Prostate gland (tissue), 2 donors: ENCODE measurements around the gene SUPV3L1. TPM values are rescaled to one million over a fixed set of nuclear protein-coding genes. Genes with fewer than 3 reads are reported as not detected.
A peak's percentile ranks its signal among the peaks of the same experiment; 100 is the strongest.
"Not testable (repeated sequence)": the region's sequence is repeated elsewhere in the genome, so short reads cannot be mapped to it uniquely, and the experiment has no call there.

Experiments used
- DNase-seq: peaks from one replicate; pipeline ENCODE4 v3.0.0-alpha.2; 2019; ENCODE audit warnings: low spot score
- H3K27ac ChIP-seq, 2 donors: fragments of 200-600 bp; sonication (generic); 2 replicates each; pipeline ENCODE4 v1.5.1; 2017 to 2019
- H3K27me3 ChIP-seq: fragments of 200-600 bp; sonication (generic); replicated peaks from 2 replicates; pipeline ENCODE4 v1.5.1; 2019; ENCODE audit not compliant: insufficient read depth
- H3K36me3 ChIP-seq, 2 donors: fragments of 200-600 bp; sonication (generic); 1 replicate in 1 of 2; 2 replicates in 1 of 2; pipeline versions ENCODE4 v1.5.1 to v1.8.1; 2017 to 2019
- H3K4me1 ChIP-seq: fragments of 200-600 bp; sonication (generic); replicated peaks from 2 replicates; pipeline ENCODE4 v1.5.1; 2019
- H3K4me3 ChIP-seq, 2 donors: fragments of 200-600 bp; sonication (generic); 2 replicates each; pipeline ENCODE4 v1.5.1; 2017 to 2019
- H3K9me3 ChIP-seq: fragments of 200-600 bp; sonication (generic); 2 replicates; pipeline ENCODE4 v1.5.1; 2017
- CTCF ChIP-seq, 4 experiments: fragments of 200-600 bp in 2 of 4; fragments of 450-650 bp in 2 of 4; sonication (generic) in 2 of 4; IDR thresholded peaks; 1 replicate in 3 of 4; 2 replicates in 1 of 4; pipeline ENCODE4 v1.5.1; 2016 to 2019; ENCODE audit warnings: antibody characterized with exemption in 4 of 4, mild to moderate bottlenecking in 2 of 4, moderate library complexity in 2 of 4
- POLR2A ChIP-seq: fragments of 450-650 bp; IDR thresholded peaks from one replicate; pipeline ENCODE4 v1.6.1; 2016; ENCODE audit warnings: antibody characterized with exemption, mild to moderate bottlenecking
- POLR2AphosphoS5 ChIP-seq: sonication (generic); formaldehyde crosslinking; IDR thresholded peaks from one replicate; pipeline ENCODE4 v1.6.1; 2017; ENCODE audit warnings: antibody characterized with exemption
- WGBS: methylation state at CpG from one replicate; pipeline ENCODE4 v1.1.5; 2018; 5-methylcytosine and 5-hydroxymethylcytosine counted together
- intact Hi-C: fragments of 100-400 bp; cut with DNase I; formaldehyde crosslinking; loops from one replicate; pipeline ENCODE4 v1.14.2; 2022
- total RNA-seq, 2 donors: library from RNA; depleted of rRNA; stranded (reverse); fragments of >200 nt; gene quantifications; one replicate each; pipeline ENCODE4 v1.1.0, GENCODE V29; 2016

The SUPV3L1 gene
- 10 to 100 TPM; 18.5 to 37.0 TPM for total RNA-seq

GRCh38 chr10:69179743-69180524 lies at the start of gene SUPV3L1:
TSS of gene SUPV3L1 (plus strand) at chr10:69180234. CDS start at chr10:69180292, 58 bp downstream.
- Histone ChIP-seq H3K9me3 (no peaks in the 10 kb centered on the region), H3K27me3 (no peaks in the 10 kb centered on the region), H3K36me3 (no peaks in the 10 kb centered on the region), H3K4me1 (peaks cover 8% of the 10 kb centered on the region), H3K4me3 (peak within 1 kb of the TSS; percentile 92 to 97), H3K27ac (peak within 1 kb of the TSS; percentile 93 to 95)
- no peak for TF ChIP-seq POLR2A
- peak; percentile 92 for TF ChIP-seq POLR2AphosphoS5
- TF ChIP-seq CTCF (IDR thresholded peaks at IDR 0.05): peak in 2 of 4 experiments; percentile 1 to 28
- peak; percentile 94 for DNase-seq
- intact Hi-C loops: loop anchor here (5.0 kb wide), 1 partner anchor 58 kb away; the partner anchor contains the start of gene VPS26A
- under 1% methylated on average over 36 of the region's 44 CpGs for WGBS

GRCh38 chr10:69130251-69130650 lies 49.8 kb upstream of the SUPV3L1 start:
- intact Hi-C loops: no loop called here
- TF ChIP-seq POLR2AphosphoS5 (no peak), POLR2A (no peak), CTCF (IDR thresholded peaks at IDR 0.05) (no peak)
- Histone ChIP-seq H3K27ac (no peak overlapping the region), H3K4me3 (no peak overlapping the region), H3K36me3 (no peaks in the 10 kb centered on the region), H3K4me1 (no peaks in the 10 kb centered on the region), H3K9me3 (no peaks in the 10 kb centered on the region), H3K27me3 (no peaks in the 10 kb centered on the region)
- WGBS: 40% methylated on average over 2 of the region's 2 CpGs
- DNase-seq: no peak

DNA sequence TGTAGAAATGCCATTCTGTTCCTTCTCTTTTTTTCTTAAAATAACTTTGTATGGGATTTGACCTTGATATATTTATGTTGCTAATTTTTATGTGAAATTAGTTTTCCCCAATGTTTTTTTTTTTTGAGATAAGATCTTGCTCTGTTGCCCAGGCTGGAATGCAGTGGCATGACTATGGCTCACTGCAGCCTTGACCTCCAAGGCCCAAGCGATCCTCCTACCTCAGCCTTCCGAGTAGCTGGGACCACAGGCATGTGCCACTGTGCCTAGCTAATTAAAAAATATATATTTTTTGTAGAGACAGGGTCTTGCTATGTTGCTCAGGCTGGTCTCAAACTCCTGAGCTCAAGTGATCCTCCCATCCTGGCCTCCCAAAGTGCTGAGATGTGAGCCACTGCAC lies 40.1 kb upstream of the SUPV3L1 start:
- DNase-seq: no peak
- TF ChIP-seq POLR2AphosphoS5: no peak
- no peak for TF ChIP-seq POLR2A
- TF ChIP-seq CTCF (IDR thresholded peaks at IDR 0.05): no peak
- Histone ChIP-seq H3K4me3 (no peak overlapping the region), H3K27ac (no peak overlapping the region), H3K36me3 (no peaks in the 10 kb centered on the region), H3K27me3 (no peaks in the 10 kb centered on the region), H3K4me1 (no peaks in the 10 kb centered on the region), H3K9me3 (no peaks in the 10 kb centered on the region)
- WGBS: 96% methylated on average over 2 of the region's 2 CpGs
- intact Hi-C loops: no loop called here

DNA sequence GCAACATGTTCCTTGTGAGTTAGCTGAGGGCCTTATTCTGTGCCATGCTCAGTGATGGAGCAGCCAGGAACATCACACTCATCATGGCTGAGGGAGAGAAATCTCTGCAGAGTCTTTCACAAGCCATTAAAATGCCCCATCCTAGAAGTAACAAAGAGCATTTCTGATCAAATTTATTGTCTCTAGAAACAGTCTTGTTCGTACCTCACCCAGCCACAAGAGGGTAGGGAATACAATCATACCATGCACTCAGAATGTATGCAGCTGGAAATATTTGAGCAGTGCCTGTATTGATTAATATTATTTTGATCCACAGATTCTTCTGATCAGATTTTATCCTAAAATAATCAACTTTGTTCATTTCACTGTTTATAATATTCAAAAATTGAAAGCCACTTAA lies 38.7 kb upstream of the SUPV3L1 start:
- no peak overlapping the region for H3K27ac ChIP-seq
- H3K4me1 ChIP-seq: no peaks in the 10 kb centered on the region
- DNase-seq: no peak
- no peaks in the 10 kb centered on the region for H3K9me3 ChIP-seq
- TF ChIP-seq CTCF (IDR thresholded peaks at IDR 0.05): no peak
- TF ChIP-seq POLR2A: no peak
- TF ChIP-seq POLR2AphosphoS5: no peak
- WGBS: 72% methylated on average over 1 of the region's 1 CpG
- H3K36me3 ChIP-seq: no peaks in the 10 kb centered on the region
- H3K4me3 ChIP-seq: no peak overlapping the region
- H3K27me3 ChIP-seq: no peaks in the 10 kb centered on the region
- intact Hi-C loops: no loop called here

GRCh38 chr10:69142074-69142473 lies 38.0 kb upstream of the SUPV3L1 start:
- intact Hi-C loops, H3K4me3 ChIP-seq, H3K4me1 ChIP-seq, H3K9me3 ChIP-seq, DNase-seq, H3K27ac ChIP-seq, H3K36me3 ChIP-seq, H3K27me3 ChIP-seq: not testable (repeated sequence)
- WGBS: 93% methylated on average over 3 of the region's 3 CpGs
